ENCODE results near the gene GGA2.

Gene GGA2

GRCh38 chr16:23435500-23435899 is 74.8 kb downstream of the GGA2 start:
- Histone ChIP-seq H2BK15ac (ENCODE audit: low read depth, poor library complexity, severe bottlenecking) (no peak overlapping the region), H3K4me3 (ENCODE audit: insufficient read depth in 1 of 2, low read depth in 1 of 2, low read length in 2 of 2) (no peak overlapping the region), H3K4me1 (ENCODE audit: control insufficient read depth, insufficient read depth, low read depth, low read length) (no peaks in the 10 kb centered on the region)

GRCh38 chr16:23434380-23434779 is 75.9 kb downstream of the GGA2 start:
- H2AK5ac ChIP-seq (ENCODE audit: low read length, severe bottlenecking), result no peak overlapping the region
- H2AFZ ChIP-seq (ENCODE audit: low read depth, low read length), result no peak overlapping the region
- H3K4me1 ChIP-seq (ENCODE audit: control insufficient read depth, insufficient read depth, low read depth, low read length), result no peaks in the 10 kb centered on the region
- H4K91ac ChIP-seq (ENCODE audit: low read length), result no peak overlapping the region
- H3K14ac ChIP-seq (ENCODE audit: low read length in 2 of 2), result no peak overlapping the region
- H3K79me1 ChIP-seq (replicated peaks; ENCODE audit: low read length, poor library complexity, severe bottlenecking), result peaks cover 13% of the 10 kb centered on the region
- H2BK5ac ChIP-seq (ENCODE audit: low read depth, low read length, poor library complexity, severe bottlenecking), result no peak overlapping the region
- H3K9me3 ChIP-seq (ENCODE audit: control insufficient read depth, low read length), result no peaks in the 10 kb centered on the region
- H3K18ac ChIP-seq (ENCODE audit: low read depth in 1 of 2, low read length in 2 of 2), result no peak overlapping the region
- no peak overlapping the region for H3K4me3 ChIP-seq (ENCODE audit: insufficient read depth in 1 of 2, low read depth in 1 of 2, low read length in 2 of 2)
- no peak overlapping the region for H3K23ac ChIP-seq (ENCODE audit: low read length in 2 of 2)
- H3K27me3 ChIP-seq (ENCODE audit: control insufficient read depth in 1 of 2, insufficient read depth in 1 of 2, low read length in 2 of 2), result no peaks in the 10 kb centered on the region
- WGBS, result 33% methylated on average over 5 of the region's 6 CpGs
- peak; percentile 74 for DNase-seq
- no peak overlapping the region for H3K9ac ChIP-seq (ENCODE audit: low read length)
- no peak overlapping the region for H3K4ac ChIP-seq (ENCODE audit: low read depth in 1 of 2, low read length in 2 of 2)
- peaks cover 37 to 60% of the 10 kb centered on the region in 2 experiments for H3K36me3 ChIP-seq (ENCODE audit: control insufficient read depth in 1 of 2, insufficient read depth in 2 of 2, low read depth in 1 of 2, low read length in 2 of 2)
- H3K27ac ChIP-seq (ENCODE audit: low read length, poor library complexity, severe bottlenecking), result no peak overlapping the region
- H3K4me2 ChIP-seq (ENCODE audit: low read length, poor library complexity, severe bottlenecking), result no peak overlapping the region
- H2BK15ac ChIP-seq (ENCODE audit: low read depth, poor library complexity, severe bottlenecking), result no peak overlapping the region
- H2BK120ac ChIP-seq (ENCODE audit: low read depth, low read length), result no peak overlapping the region
- no peak overlapping the region for H4K8ac ChIP-seq (ENCODE audit: low read length)
- H2BK12ac ChIP-seq (ENCODE audit: low read length in 2 of 2), result no peak overlapping the region

More at GRCh38 chr16:23435500-23435899, 74.8 kb downstream of the GGA2 start:
- peak; percentile 67 for DNase-seq
- Histone ChIP-seq H2BK120ac (ENCODE audit: low read depth, low read length) (no peak overlapping the region), H2BK12ac (ENCODE audit: low read length in 2 of 2) (no peak overlapping the region), H3K9me3 (ENCODE audit: control insufficient read depth, low read length) (no peaks in the 10 kb centered on the region), H3K14ac (ENCODE audit: low read length in 2 of 2) (no peak overlapping the region), H4K8ac (ENCODE audit: low read length) (no peak overlapping the region), H3K79me1 (replicated peaks; ENCODE audit: low read length, poor library complexity, severe bottlenecking) (peaks cover 13% of the 10 kb centered on the region), H3K4ac (ENCODE audit: low read depth in 1 of 2, low read length in 2 of 2) (no peak overlapping the region), H3K23ac (ENCODE audit: low read length in 2 of 2) (no peak overlapping the region), H3K36me3 (ENCODE audit: control insufficient read depth in 1 of 2, insufficient read depth in 2 of 2, low read depth in 1 of 2, low read length in 2 of 2) (peaks cover 31 to 53% of the 10 kb centered on the region in 2 experiments), H3K9ac (ENCODE audit: low read length) (no peak overlapping the region), H3K18ac (ENCODE audit: low read depth in 1 of 2, low read length in 2 of 2) (no peak overlapping the region), H2AK5ac (ENCODE audit: low read length, severe bottlenecking) (no peak overlapping the region), H4K91ac (ENCODE audit: low read length) (no peak overlapping the region), H3K27ac (ENCODE audit: low read length, poor library complexity, severe bottlenecking) (no peak overlapping the region), H2BK5ac (ENCODE audit: low read depth, low read length, poor library complexity, severe bottlenecking) (no peak overlapping the region), H2AFZ (ENCODE audit: low read depth, low read length) (no peak overlapping the region), H3K27me3 (ENCODE audit: control insufficient read depth in 1 of 2, insufficient read depth in 1 of 2, low read length in 2 of 2) (no peaks in the 10 kb centered on the region), H3K4me2 (ENCODE audit: low read length, poor library complexity, severe bottlenecking) (no peak overlapping the region)
- WGBS, result 32% methylated on average over 5 of the region's 6 CpGs

- Histone ChIP-seq H2BK120ac (ENCODE audit: low read depth, low read length) (no peak overlapping the region), H4K91ac (ENCODE audit: low read length) (no peak overlapping the region), H3K14ac (ENCODE audit: low read length in 2 of 2) (no peak overlapping the region), H3K27ac (ENCODE audit: low read length, poor library complexity, severe bottlenecking) (no peak overlapping the region), H3K4ac (ENCODE audit: low read depth in 1 of 2, low read length in 2 of 2) (no peak overlapping the region), H3K4me2 (ENCODE audit: low read length, poor library complexity, severe bottlenecking) (no peak overlapping the region), H3K4me1 (ENCODE audit: control insufficient read depth, insufficient read depth, low read depth, low read length) (no peaks in the 10 kb centered on the region), H2BK15ac (ENCODE audit: low read depth, poor library complexity, severe bottlenecking) (no peak overlapping the region), H3K4me3 (ENCODE audit: insufficient read depth in 1 of 2, low read depth in 1 of 2, low read length in 2 of 2) (no peak overlapping the region), H4K8ac (ENCODE audit: low read length) (no peak overlapping the region), H2AFZ (ENCODE audit: low read depth, low read length) (no peak overlapping the region), H3K9me3 (ENCODE audit: control insufficient read depth, low read length) (no peaks in the 10 kb centered on the region), H3K27me3 (ENCODE audit: control insufficient read depth in 1 of 2, insufficient read depth in 1 of 2, low read length in 2 of 2) (no peaks in the 10 kb centered on the region), H3K9ac (ENCODE audit: low read length) (no peak overlapping the region), H3K36me3 (ENCODE audit: control insufficient read depth in 1 of 2, insufficient read depth in 2 of 2, low read depth in 1 of 2, low read length in 2 of 2) (peaks cover 39 to 61% of the 10 kb centered on the region in 2 experiments), H2BK5ac (ENCODE audit: low read depth, low read length, poor library complexity, severe bottlenecking) (no peak overlapping the region), H3K23ac (ENCODE audit: low read length in 2 of 2) (no peak overlapping the region), H3K79me1 (replicated peaks; ENCODE audit: low read length, poor library complexity, severe bottlenecking) (peaks cover 13% of the 10 kb centered on the region), H2BK12ac (ENCODE audit: low read length in 2 of 2) (no peak overlapping the region), H3K18ac (ENCODE audit: low read depth in 1 of 2, low read length in 2 of 2) (no peak overlapping the region), H2AK5ac (ENCODE audit: low read length, severe bottlenecking) (no peak overlapping the region)
- WGBS, result 96% methylated on average over 16 of the region's 16 CpGs
- no peak for DNase-seq
Measured at GRCh38 chr16:23433261-23433920, 76.9 kb downstream of the GGA2 start.

- no peak overlapping the region for H2BK12ac ChIP-seq (ENCODE audit: low read length in 2 of 2)
- H3K9me3 ChIP-seq (ENCODE audit: control insufficient read depth, low read length), result no peaks in the 10 kb centered on the region
- no peak overlapping the region for H3K4me2 ChIP-seq (ENCODE audit: low read length, poor library complexity, severe bottlenecking)
- no peak overlapping the region for H3K23ac ChIP-seq (ENCODE audit: low read length in 2 of 2)
- no peak overlapping the region for H3K4me3 ChIP-seq (ENCODE audit: insufficient read depth in 1 of 2, low read depth in 1 of 2, low read length in 2 of 2)
- H2AK5ac ChIP-seq (ENCODE audit: low read length, severe bottlenecking), result no peak overlapping the region
- H3K4me1 ChIP-seq (ENCODE audit: control insufficient read depth, insufficient read depth, low read depth, low read length), result no peaks in the 10 kb centered on the region
- H2BK120ac ChIP-seq (ENCODE audit: low read depth, low read length), result no peak overlapping the region
- H3K18ac ChIP-seq (ENCODE audit: low read depth in 1 of 2, low read length in 2 of 2), result no peak overlapping the region
- no peak overlapping the region for H2AFZ ChIP-seq (ENCODE audit: low read depth, low read length)
- H4K8ac ChIP-seq (ENCODE audit: low read length), result no peak overlapping the region
- DNase-seq, result no peak
- H4K91ac ChIP-seq (ENCODE audit: low read length), result no peak overlapping the region
- peaks cover 36 to 56% of the 10 kb centered on the region in 2 experiments for H3K36me3 ChIP-seq (ENCODE audit: control insufficient read depth in 1 of 2, insufficient read depth in 2 of 2, low read depth in 1 of 2, low read length in 2 of 2)
- H3K27me3 ChIP-seq (ENCODE audit: control insufficient read depth in 1 of 2, insufficient read depth in 1 of 2, low read length in 2 of 2), result no peaks in the 10 kb centered on the region
- no peak overlapping the region for H2BK15ac ChIP-seq (ENCODE audit: low read depth, poor library complexity, severe bottlenecking)
- H3K79me1 ChIP-seq (replicated peaks; ENCODE audit: low read length, poor library complexity, severe bottlenecking), result peaks cover 11% of the 10 kb centered on the region
- WGBS, result 99% methylated on average over 7 of the region's 10 CpGs
- no peak overlapping the region for H3K14ac ChIP-seq (ENCODE audit: low read length in 2 of 2)
- no peak overlapping the region for H3K9ac ChIP-seq (ENCODE audit: low read length)
- H2BK5ac ChIP-seq (ENCODE audit: low read depth, low read length, poor library complexity, severe bottlenecking), result no peak overlapping the region
- H3K27ac ChIP-seq (ENCODE audit: low read length, poor library complexity, severe bottlenecking), result no peak overlapping the region
- H3K4ac ChIP-seq (ENCODE audit: low read depth in 1 of 2, low read length in 2 of 2), result no peak overlapping the region
Measured at GRCh38 chr16:23432176-23433128, 77.8 kb downstream of the GGA2 start.
